GM12872 (cell line): ENCODE results near the gene EFNB3.
A peak's percentile ranks its signal among the peaks of the same experiment; 100 is the strongest.

Experiments
- CTCF ChIP-seq: IDR thresholded peaks from 3 replicates; pipeline ENCODE4 v1.5.1; 2011; ENCODE audit warnings: low read depth, mild to moderate bottlenecking, low read length, moderate library complexity; ENCODE audit not compliant: insufficient read depth

The EFNB3 gene

GRCh38 chr17:7710301-7710700 is 5.3 kb downstream of the EFNB3 start:
- no peak for TF ChIP-seq CTCF

- peak; percentile 54 for TF ChIP-seq CTCF
Measured at GRCh38 chr17:7711051-7711755, 6.2 kb downstream of the EFNB3 start.

GRCh38 chr17:7712111-7712771 is 7.2 kb downstream of the EFNB3 start:
- no peak for TF ChIP-seq CTCF

- no peak for TF ChIP-seq CTCF
Measured at GRCh38 chr17:7713782-7714181, 8.8 kb downstream of the EFNB3 start.

- no peak for TF ChIP-seq CTCF
Measured at GRCh38 chr17:7714721-7715594, 10.0 kb downstream of the EFNB3 start.

GRCh38 chr17:7715936-7716886 is 11.2 kb downstream of the EFNB3 start:
- TF ChIP-seq CTCF = no peak
